ENCODE data around the gene FKBP8. TPM values are rescaled to one million over a fixed set of nuclear protein-coding genes. Genes with fewer than 3 reads are reported as not detected.

The FKBP8 gene
- total RNA-seq, 1 donor from 2014 or later: 142 TPM

DNA sequence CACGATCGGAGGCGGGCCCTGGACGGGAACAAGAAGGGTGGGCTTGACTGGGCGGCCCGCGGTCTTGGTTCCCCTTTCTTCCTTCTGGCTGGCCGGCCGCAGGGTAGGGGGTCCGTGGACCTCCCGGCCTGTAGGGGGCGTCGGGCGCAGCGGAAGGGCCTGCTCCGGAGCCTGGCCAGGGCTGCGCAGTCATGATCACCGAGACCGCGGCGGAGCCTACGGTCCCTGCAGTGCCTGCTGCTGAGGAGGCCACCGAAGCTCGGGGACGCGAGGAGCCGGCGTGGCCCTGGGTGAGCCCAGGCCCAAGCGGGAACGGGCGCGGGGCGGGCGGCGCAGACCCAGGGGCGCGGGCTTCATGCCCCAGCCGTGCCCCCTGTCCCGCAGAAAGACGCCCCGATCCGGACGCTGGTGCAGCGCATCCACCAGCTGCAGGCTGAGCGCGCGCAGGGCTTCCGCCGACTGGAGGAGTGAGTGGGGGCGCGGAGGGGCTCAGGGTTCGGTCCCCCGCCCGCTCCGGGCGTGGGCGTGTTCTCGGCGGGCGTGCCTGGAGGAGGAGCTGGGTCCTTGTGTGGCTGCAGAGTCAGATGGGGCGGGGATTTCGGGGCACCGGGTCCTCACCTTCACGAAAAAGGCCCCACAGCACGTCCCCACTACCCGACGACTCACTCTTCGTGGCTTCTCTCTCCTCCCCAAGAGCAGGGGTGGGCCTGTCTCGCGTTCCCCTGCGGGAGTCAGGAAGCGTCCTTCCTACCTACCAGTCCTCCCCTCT is 45.4 kb upstream of the FKBP8 start, which contains the start of gene REX1BD:
TSS of gene REX1BD (plus strand) at position 188 of the 769 bp plus-strand sequence. CDS start at position 192, 4 bp downstream.
- no peak for FAIRE-seq

GRCh38 chr19:18587962-18588610 is 44.7 kb upstream of the FKBP8 start:
- TF ChIP-seq, protein P1, sequence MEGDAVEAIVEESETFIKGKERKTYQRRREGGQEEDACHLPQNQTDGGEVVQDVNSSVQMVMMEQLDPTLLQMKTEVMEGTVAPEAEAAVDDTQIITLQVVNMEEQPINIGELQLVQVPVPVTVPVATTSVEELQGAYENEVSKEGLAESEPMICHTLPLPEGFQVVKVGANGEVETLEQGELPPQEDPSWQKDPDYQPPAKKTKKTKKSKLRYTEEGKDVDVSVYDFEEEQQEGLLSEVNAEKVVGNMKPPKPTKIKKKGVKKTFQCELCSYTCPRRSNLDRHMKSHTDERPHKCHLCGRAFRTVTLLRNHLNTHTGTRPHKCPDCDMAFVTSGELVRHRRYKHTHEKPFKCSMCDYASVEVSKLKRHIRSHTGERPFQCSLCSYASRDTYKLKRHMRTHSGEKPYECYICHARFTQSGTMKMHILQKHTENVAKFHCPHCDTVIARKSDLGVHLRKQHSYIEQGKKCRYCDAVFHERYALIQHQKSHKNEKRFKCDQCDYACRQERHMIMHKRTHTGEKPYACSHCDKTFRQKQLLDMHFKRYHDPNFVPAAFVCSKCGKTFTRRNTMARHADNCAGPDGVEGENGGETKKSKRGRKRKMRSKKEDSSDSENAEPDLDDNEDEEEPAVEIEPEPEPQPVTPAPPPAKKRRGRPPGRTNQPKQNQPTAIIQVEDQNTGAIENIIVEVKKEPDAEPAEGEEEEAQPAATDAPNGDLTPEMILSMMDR (IDR thresholded peaks at IDR 0.05; ENCODE audit: insufficient read depth, low read length, severe bottlenecking): no peak
- no peak for DNase-seq (ENCODE audit: low read depth)
- Histone ChIP-seq H3K4me3 (ENCODE audit: low read depth, low read length) (peak overlapping the region; percentile 87), H3K36me3 (ENCODE audit: control insufficient read depth, insufficient read depth, low read length) (no peaks in the 10 kb centered on the region), H3K27me3 (ENCODE audit: control insufficient read depth, insufficient read depth, low read length) (no peaks in the 10 kb centered on the region)
- FAIRE-seq: no peak

More for the DNA sequence above, 45.4 kb upstream of the FKBP8 start, which contains the start of gene REX1BD:
- peak; percentile 43 for DNase-seq (ENCODE audit: low read depth)
- TF ChIP-seq, protein P1 (IDR thresholded peaks at IDR 0.05; ENCODE audit: insufficient read depth, low read length, severe bottlenecking): peak; percentile 87
- no peaks in the 10 kb centered on the region for H3K27me3 ChIP-seq (ENCODE audit: control insufficient read depth, insufficient read depth, low read length)
- H3K36me3 ChIP-seq (ENCODE audit: control insufficient read depth, insufficient read depth, low read length): no peaks in the 10 kb centered on the region
- H3K4me3 ChIP-seq (ENCODE audit: low read depth, low read length): peak within 1 kb of the TSS; percentile 87

- TF ChIP-seq, protein P1 (IDR thresholded peaks at IDR 0.05; ENCODE audit: insufficient read depth, low read length, severe bottlenecking): no peak
- no peak for DNase-seq (ENCODE audit: low read depth)
- Histone ChIP-seq H3K36me3 (ENCODE audit: control insufficient read depth, insufficient read depth, low read length) (no peaks in the 10 kb centered on the region), H3K27me3 (ENCODE audit: control insufficient read depth, insufficient read depth, low read length) (no peaks in the 10 kb centered on the region), H3K4me3 (ENCODE audit: low read depth, low read length) (no peak overlapping the region)
- FAIRE-seq: no peak
Observed at GRCh38 chr19:18587561-18587960, 44.2 kb upstream of the FKBP8 start.

- no peaks in the 10 kb centered on the region for H3K36me3 ChIP-seq (ENCODE audit: control insufficient read depth, insufficient read depth, low read length)
- FAIRE-seq (no peak), DNase-seq (ENCODE audit: low read depth) (peak; percentile 17)
- no peaks in the 10 kb centered on the region for H3K27me3 ChIP-seq (ENCODE audit: control insufficient read depth, insufficient read depth, low read length)
- H3K4me3 ChIP-seq (ENCODE audit: low read depth, low read length): no peak overlapping the region
- TF ChIP-seq, protein P1 (IDR thresholded peaks at IDR 0.05; ENCODE audit: insufficient read depth, low read length, severe bottlenecking): no peak
Observed at GRCh38 chr19:18586306-18586705, 42.9 kb upstream of the FKBP8 start.

DNA sequence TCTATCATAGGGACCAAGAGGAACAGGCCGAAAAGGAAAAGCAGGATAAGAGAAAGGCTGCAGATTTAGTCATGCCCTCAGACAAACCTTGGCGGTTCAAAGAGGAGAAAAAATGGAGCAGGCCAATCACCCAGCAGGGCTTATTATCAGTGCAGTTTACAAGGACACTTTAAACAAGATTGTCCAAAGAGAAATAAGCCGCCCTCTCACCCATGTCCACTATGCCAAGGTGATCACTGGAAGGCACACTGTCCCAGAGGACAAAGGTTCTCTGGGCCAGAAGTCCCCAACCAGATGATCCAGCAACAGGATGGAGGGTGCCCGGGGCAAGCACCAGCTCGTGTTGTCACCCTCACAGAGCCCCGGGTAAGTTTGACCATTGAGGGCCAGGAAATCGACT is 36.9 kb upstream of the FKBP8 start:
- Histone ChIP-seq H3K27me3 (ENCODE audit: control insufficient read depth, insufficient read depth, low read length) (no peaks in the 10 kb centered on the region), H3K36me3 (ENCODE audit: control insufficient read depth, insufficient read depth, low read length) (peaks cover 3% of the 10 kb centered on the region), H3K4me3 (ENCODE audit: low read depth, low read length) (no peak overlapping the region)
- TF ChIP-seq, protein P1 (IDR thresholded peaks at IDR 0.05; ENCODE audit: insufficient read depth, low read length, severe bottlenecking): no peak
- DNase-seq (ENCODE audit: low read depth) (no peak), FAIRE-seq (no peak)

Measured in bronchial epithelial cell (primary cell).